K562 (cell line): ENCODE results near the gene TUT4. TPM values are rescaled to one million over a fixed set of nuclear protein-coding genes. Genes with fewer than 3 reads are reported as not detected.

ENCODE experiments used
- MTA3 ChIP-seq: fragments of 450-650 bp; formaldehyde crosslinking; IDR thresholded peaks from 2 replicates; pipeline ENCODE4 v1.6.1; 2017; ENCODE audit warnings: mild to moderate bottlenecking, borderline replicate concordance
- SRSF1 ChIP-seq: fragments of 200-400 bp; formaldehyde crosslinking; IDR thresholded peaks from 2 replicates; pipeline ENCODE4 v1.6.1; 2017; ENCODE audit warnings: mild to moderate bottlenecking, low read depth, low read length, moderate library complexity
- TAL1 ChIP-seq: fragments of 450-650 bp; IDR thresholded peaks from 2 replicates; pipeline ENCODE4 v1.6.1; 2016; ENCODE audit warnings: mild to moderate bottlenecking
- ZNF316 ChIP-seq: fragments of 450-650 bp; IDR thresholded peaks from 2 replicates; pipeline ENCODE4 v1.6.1; 2016
- polyA plus RNA-seq, 8 experiments: library from polyadenylated mRNA; depleted of rRNA in 4 of 8; stranded (reverse) in 5 of 8; unstranded in 3 of 8; fragments of >200 nt; fragmentation: Nextera tagmentation in 2 of 8; fragmentation: Illumina TruSeq in 1 of 8; extraction: Ambion mirVana in 2 of 8; extraction: Trizol in 1 of 8; gene quantifications; 2 replicates each; pipeline versions ENCODE4 v1.2.1 to v1.2.3, GENCODE V29; 2011 to 2014; ENCODE audit warnings: inconsistent platforms in 1 of 8, missing spikeins in 1 of 8
- total RNA-seq, 7 experiments: library from RNA; depleted of rRNA in 6 of 7; stranded (reverse); fragments of >200 nt in 6 of 7; fragmentation: Illumina TruSeq in 2 of 7; extraction: Trizol in 2 of 7; gene quantifications; 2 replicates each; pipeline versions ENCODE4 v1.2.1 to v1.2.3, GENCODE V29; 2011 to 2021; ENCODE audit warnings: low replicate concordance in 1 of 7
- TF ChIP-seq, protein P1 (sequence below): sonication (generic); formaldehyde crosslinking; IDR thresholded peaks from 2 replicates; pipeline ENCODE4 v1.8.0; 2023; ENCODE audit warnings: mild to moderate bottlenecking, missing genetic modification reagents
- TF ChIP-seq, protein P2 (sequence below): fragments of 150-350 bp; IDR thresholded peaks from 2 replicates; pipeline ENCODE4 v1.6.1; 2014; ENCODE audit warnings: low read depth, mild to moderate bottlenecking, low read length, borderline replicate concordance
- TF ChIP-seq, protein P3 (sequence below): fragments of 200-600 bp; sonication (generic); IDR thresholded peaks from one replicate; pipeline ENCODE4 v1.6.1; 2012; ENCODE audit warnings: mild to moderate bottlenecking, low read depth, low read length, inconsistent platforms

Gene TUT4
- total and polyA plus RNA-seq, 9 of the 15 experiments (the other 6 are each of a cell fraction or from before 2014, with no cell fraction given): 15.8 to 53.5 (median 36.7) TPM

DNA sequence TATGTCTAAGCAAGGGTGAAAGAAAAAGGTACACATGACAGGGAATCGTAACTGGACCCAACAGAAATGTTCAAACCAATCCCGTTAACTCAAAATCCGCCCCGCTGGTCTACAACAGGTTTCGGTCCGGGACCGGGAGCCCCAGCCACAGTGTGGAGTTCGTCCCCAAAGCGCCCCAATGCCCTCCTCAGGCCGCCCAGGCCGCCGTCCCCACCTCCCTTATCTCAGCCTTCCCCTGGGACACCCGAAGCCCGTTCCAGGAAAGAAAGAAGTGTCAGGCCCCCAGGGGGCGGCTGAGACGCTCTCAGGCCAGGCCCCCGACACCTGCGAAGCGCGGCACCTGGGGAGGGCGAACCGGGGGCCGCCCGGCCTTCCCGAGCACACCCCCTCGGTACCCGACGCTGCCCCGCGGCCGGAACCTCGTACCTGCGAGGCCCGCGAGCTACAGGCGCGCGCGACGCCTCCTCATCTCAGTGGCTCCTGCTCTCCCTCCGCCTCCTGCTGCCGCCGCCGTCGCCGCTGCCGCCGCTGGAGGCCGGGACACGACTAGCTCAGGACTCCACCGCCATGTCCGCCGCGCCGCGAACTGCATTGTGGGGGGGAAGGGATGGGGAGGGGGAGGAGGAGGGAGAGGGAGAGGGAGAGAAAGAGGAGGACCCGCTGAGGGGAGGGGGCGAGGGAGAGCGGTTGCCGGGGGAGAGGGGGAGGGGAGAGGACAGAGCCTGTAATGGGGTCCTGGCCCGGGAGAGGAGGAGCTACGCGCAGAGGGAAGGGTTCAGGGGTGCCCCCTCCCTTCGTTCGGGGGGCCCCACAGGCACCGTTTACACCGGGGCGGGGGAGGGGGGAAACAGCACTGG, at the start of gene TUT4 (continued):
- TF ChIP-seq, protein P1, sequence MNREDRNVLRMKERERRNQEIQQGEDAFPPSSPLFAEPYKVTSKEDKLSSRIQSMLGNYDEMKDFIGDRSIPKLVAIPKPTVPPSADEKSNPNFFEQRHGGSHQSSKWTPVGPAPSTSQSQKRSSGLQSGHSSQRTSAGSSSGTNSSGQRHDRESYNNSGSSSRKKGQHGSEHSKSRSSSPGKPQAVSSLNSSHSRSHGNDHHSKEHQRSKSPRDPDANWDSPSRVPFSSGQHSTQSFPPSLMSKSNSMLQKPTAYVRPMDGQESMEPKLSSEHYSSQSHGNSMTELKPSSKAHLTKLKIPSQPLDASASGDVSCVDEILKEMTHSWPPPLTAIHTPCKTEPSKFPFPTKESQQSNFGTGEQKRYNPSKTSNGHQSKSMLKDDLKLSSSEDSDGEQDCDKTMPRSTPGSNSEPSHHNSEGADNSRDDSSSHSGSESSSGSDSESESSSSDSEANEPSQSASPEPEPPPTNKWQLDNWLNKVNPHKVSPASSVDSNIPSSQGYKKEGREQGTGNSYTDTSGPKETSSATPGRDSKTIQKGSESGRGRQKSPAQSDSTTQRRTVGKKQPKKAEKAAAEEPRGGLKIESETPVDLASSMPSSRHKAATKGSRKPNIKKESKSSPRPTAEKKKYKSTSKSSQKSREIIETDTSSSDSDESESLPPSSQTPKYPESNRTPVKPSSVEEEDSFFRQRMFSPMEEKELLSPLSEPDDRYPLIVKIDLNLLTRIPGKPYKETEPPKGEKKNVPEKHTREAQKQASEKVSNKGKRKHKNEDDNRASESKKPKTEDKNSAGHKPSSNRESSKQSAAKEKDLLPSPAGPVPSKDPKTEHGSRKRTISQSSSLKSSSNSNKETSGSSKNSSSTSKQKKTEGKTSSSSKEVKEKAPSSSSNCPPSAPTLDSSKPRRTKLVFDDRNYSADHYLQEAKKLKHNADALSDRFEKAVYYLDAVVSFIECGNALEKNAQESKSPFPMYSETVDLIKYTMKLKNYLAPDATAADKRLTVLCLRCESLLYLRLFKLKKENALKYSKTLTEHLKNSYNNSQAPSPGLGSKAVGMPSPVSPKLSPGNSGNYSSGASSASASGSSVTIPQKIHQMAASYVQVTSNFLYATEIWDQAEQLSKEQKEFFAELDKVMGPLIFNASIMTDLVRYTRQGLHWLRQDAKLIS (CRISPR knock-in tag): peak; percentile 91; the same call in 1 of the 2 replicates
- TF ChIP-seq SRSF1 (no peak; the same call in 1 of the 2 replicates), TAL1 (no peak), ZNF316 (no peak), MTA3 (peak; percentile 84; the same call in 1 of the 2 replicates)
- TF ChIP-seq, protein P2, sequence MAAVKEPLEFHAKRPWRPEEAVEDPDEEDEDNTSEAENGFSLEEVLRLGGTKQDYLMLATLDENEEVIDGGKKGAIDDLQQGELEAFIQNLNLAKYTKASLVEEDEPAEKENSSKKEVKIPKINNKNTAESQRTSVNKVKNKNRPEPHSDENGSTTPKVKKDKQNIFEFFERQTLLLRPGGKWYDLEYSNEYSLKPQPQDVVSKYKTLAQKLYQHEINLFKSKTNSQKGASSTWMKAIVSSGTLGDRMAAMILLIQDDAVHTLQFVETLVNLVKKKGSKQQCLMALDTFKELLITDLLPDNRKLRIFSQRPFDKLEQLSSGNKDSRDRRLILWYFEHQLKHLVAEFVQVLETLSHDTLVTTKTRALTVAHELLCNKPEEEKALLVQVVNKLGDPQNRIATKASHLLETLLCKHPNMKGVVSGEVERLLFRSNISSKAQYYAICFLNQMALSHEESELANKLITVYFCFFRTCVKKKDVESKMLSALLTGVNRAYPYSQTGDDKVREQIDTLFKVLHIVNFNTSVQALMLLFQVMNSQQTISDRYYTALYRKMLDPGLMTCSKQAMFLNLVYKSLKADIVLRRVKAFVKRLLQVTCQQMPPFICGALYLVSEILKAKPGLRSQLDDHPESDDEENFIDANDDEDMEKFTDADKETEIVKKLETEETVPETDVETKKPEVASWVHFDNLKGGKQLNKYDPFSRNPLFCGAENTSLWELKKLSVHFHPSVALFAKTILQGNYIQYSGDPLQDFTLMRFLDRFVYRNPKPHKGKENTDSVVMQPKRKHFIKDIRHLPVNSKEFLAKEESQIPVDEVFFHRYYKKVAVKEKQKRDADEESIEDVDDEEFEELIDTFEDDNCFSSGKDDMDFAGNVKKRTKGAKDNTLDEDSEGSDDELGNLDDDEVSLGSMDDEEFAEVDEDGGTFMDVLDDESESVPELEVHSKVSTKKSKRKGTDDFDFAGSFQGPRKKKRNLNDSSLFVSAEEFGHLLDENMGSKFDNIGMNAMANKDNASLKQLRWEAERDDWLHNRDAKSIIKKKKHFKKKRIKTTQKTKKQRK: no peak
- TF ChIP-seq, protein P3, sequence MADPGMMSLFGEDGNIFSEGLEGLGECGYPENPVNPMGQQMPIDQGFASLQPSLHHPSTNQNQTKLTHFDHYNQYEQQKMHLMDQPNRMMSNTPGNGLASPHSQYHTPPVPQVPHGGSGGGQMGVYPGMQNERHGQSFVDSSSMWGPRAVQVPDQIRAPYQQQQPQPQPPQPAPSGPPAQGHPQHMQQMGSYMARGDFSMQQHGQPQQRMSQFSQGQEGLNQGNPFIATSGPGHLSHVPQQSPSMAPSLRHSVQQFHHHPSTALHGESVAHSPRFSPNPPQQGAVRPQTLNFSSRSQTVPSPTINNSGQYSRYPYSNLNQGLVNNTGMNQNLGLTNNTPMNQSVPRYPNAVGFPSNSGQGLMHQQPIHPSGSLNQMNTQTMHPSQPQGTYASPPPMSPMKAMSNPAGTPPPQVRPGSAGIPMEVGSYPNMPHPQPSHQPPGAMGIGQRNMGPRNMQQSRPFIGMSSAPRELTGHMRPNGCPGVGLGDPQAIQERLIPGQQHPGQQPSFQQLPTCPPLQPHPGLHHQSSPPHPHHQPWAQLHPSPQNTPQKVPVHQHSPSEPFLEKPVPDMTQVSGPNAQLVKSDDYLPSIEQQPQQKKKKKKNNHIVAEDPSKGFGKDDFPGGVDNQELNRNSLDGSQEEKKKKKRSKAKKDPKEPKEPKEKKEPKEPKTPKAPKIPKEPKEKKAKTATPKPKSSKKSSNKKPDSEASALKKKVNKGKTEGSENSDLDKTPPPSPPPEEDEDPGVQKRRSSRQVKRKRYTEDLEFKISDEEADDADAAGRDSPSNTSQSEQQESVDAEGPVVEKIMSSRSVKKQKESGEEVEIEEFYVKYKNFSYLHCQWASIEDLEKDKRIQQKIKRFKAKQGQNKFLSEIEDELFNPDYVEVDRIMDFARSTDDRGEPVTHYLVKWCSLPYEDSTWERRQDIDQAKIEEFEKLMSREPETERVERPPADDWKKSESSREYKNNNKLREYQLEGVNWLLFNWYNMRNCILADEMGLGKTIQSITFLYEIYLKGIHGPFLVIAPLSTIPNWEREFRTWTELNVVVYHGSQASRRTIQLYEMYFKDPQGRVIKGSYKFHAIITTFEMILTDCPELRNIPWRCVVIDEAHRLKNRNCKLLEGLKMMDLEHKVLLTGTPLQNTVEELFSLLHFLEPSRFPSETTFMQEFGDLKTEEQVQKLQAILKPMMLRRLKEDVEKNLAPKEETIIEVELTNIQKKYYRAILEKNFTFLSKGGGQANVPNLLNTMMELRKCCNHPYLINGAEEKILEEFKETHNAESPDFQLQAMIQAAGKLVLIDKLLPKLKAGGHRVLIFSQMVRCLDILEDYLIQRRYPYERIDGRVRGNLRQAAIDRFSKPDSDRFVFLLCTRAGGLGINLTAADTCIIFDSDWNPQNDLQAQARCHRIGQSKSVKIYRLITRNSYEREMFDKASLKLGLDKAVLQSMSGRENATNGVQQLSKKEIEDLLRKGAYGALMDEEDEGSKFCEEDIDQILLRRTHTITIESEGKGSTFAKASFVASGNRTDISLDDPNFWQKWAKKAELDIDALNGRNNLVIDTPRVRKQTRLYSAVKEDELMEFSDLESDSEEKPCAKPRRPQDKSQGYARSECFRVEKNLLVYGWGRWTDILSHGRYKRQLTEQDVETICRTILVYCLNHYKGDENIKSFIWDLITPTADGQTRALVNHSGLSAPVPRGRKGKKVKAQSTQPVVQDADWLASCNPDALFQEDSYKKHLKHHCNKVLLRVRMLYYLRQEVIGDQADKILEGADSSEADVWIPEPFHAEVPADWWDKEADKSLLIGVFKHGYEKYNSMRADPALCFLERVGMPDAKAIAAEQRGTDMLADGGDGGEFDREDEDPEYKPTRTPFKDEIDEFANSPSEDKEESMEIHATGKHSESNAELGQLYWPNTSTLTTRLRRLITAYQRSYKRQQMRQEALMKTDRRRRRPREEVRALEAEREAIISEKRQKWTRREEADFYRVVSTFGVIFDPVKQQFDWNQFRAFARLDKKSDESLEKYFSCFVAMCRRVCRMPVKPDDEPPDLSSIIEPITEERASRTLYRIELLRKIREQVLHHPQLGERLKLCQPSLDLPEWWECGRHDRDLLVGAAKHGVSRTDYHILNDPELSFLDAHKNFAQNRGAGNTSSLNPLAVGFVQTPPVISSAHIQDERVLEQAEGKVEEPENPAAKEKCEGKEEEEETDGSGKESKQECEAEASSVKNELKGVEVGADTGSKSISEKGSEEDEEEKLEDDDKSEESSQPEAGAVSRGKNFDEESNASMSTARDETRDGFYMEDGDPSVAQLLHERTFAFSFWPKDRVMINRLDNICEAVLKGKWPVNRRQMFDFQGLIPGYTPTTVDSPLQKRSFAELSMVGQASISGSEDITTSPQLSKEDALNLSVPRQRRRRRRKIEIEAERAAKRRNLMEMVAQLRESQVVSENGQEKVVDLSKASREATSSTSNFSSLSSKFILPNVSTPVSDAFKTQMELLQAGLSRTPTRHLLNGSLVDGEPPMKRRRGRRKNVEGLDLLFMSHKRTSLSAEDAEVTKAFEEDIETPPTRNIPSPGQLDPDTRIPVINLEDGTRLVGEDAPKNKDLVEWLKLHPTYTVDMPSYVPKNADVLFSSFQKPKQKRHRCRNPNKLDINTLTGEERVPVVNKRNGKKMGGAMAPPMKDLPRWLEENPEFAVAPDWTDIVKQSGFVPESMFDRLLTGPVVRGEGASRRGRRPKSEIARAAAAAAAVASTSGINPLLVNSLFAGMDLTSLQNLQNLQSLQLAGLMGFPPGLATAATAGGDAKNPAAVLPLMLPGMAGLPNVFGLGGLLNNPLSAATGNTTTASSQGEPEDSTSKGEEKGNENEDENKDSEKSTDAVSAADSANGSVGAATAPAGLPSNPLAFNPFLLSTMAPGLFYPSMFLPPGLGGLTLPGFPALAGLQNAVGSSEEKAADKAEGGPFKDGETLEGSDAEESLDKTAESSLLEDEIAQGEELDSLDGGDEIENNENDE: no peak
